Ecto neural progenitor cell (in vitro differentiated cells): ENCODE data around the gene SIGLEC6.

Experiments
- DNase-seq: peaks from one replicate; pipeline ENCODE4 v3.0.0-alpha.2; 2018; ENCODE audit warnings: low spot score

The SIGLEC6 gene

GRCh38 chr19:51548891-51549305, 17.4 kb upstream of the SIGLEC6 start:
- no peak for DNase-seq

- no peak for DNase-seq
Measured at GRCh38 chr19:51548213-51548651, 16.8 kb upstream of the SIGLEC6 start.

- no peak for DNase-seq
Measured at GRCh38 chr19:51547397-51548212, 16.1 kb upstream of the SIGLEC6 start.

- DNase-seq = no peak
Measured at GRCh38 chr19:51546650-51547396, 15.4 kb upstream of the SIGLEC6 start.

- DNase-seq = no peak
Measured at GRCh38 chr19:51546107-51546649, 14.7 kb upstream of the SIGLEC6 start.

- DNase-seq = no peak
Measured at GRCh38 chr19:51544038-51544437, 12.6 kb upstream of the SIGLEC6 start.

GRCh38 chr19:51542699-51543098, 11.2 kb upstream of the SIGLEC6 start:
- DNase-seq = no peak

GRCh38 chr19:51541458-51542357, 10.2 kb upstream of the SIGLEC6 start:
- no peak for DNase-seq

- DNase-seq = no peak
Measured at GRCh38 chr19:51539821-51540366, 8.4 kb upstream of the SIGLEC6 start.

- no peak for DNase-seq
Measured at GRCh38 chr19:51535535-51535934, 4.1 kb upstream of the SIGLEC6 start.

GRCh38 chr19:51530616-51531015, 854 bp downstream of the SIGLEC6 start:
- no peak for DNase-seq

- DNase-seq = no peak
Measured at GRCh38 chr19:51529301-51529700, 2.2 kb downstream of the SIGLEC6 start.

- no peak for DNase-seq
Measured at GRCh38 chr19:51525651-51526050, 5.8 kb downstream of the SIGLEC6 start.

GRCh38 chr19:51524666-51525264, 6.7 kb downstream of the SIGLEC6 start:
- DNase-seq = no peak

GRCh38 chr19:51521781-51522180, 9.7 kb downstream of the SIGLEC6 start:
- no peak for DNase-seq

GRCh38 chr19:51521357-51521756, 10.1 kb downstream of the SIGLEC6 start:
- no peak for DNase-seq

GRCh38 chr19:51520728-51521127, 10.7 kb downstream of the SIGLEC6 start:
- DNase-seq = no peak

- no peak for DNase-seq
Measured at GRCh38 chr19:51514866-51515481, 16.5 kb downstream of the SIGLEC6 start.

- DNase-seq = no peak
Measured at GRCh38 chr19:51513968-51514367, 17.5 kb downstream of the SIGLEC6 start.

- no peak for DNase-seq
Measured at GRCh38 chr19:51511353-51511752, 20.1 kb downstream of the SIGLEC6 start.
